GM23338 (cell line): ENCODE data around the gene RNASE8. TPM values are rescaled to one million over a fixed set of nuclear protein-coding genes. Genes with fewer than 3 reads are reported as not detected.

Experiments used
- ATAC-seq: fragments of 200-7000 bp; cut with Tn5 transposase; 3 replicates; pipeline ENCODE4 v1.9.1; 2020
- DNase-seq: peaks from one replicate; pipeline ENCODE4 v3.0.0-alpha.2; 2015; ENCODE audit warnings: low spot score
- H2AFZ ChIP-seq: fragments of 200-600 bp; sonication (generic); 2 replicates; pipeline ENCODE4 v1.8.0; 2016; ENCODE audit warnings: antibody characterized with exemption, mild to moderate bottlenecking, moderate library complexity
- H3F3A ChIP-seq: fragments of 200-600 bp; sonication (generic); replicated peaks from 2 replicates; pipeline ENCODE4 v1.8.0; 2017; ENCODE audit warnings: antibody characterized with exemption, mixed run types, low read depth
- H3K27ac ChIP-seq: fragments of 200-600 bp; sonication (generic); 2 replicates; pipeline ENCODE4 v1.6.1; 2016; ENCODE audit warnings: low read depth
- H3K27me3 ChIP-seq: fragments of 200-600 bp; sonication (generic); 2 replicates; pipeline ENCODE4 v1.8.0; 2016; ENCODE audit warnings: mild to moderate bottlenecking, mixed run types, moderate library complexity; ENCODE audit not compliant: insufficient read depth
- H3K36me3 ChIP-seq: fragments of 200-600 bp; sonication (generic); 2 replicates; pipeline ENCODE4 v1.8.0; 2016; ENCODE audit warnings: mild to moderate bottlenecking; ENCODE audit not compliant: insufficient read depth
- H3K4me1 ChIP-seq: fragments of 200-600 bp; sonication (generic); 2 replicates; pipeline ENCODE4 v1.8.0; 2016; ENCODE audit warnings: mild to moderate bottlenecking, moderate library complexity; ENCODE audit not compliant: insufficient read depth
- H3K4me2 ChIP-seq: fragments of 200-600 bp; sonication (generic); 2 replicates; pipeline ENCODE4 v1.7.1; 2017; ENCODE audit warnings: mixed run types
- H3K4me3 ChIP-seq: fragments of 200-600 bp; sonication (generic); 2 replicates; pipeline ENCODE4 v1.6.1; 2016; ENCODE audit warnings: mixed run types
- H3K79me2 ChIP-seq: fragments of 200-600 bp; sonication (generic); replicated peaks from 2 replicates; pipeline ENCODE4 v1.8.0; 2017; ENCODE audit warnings: mild to moderate bottlenecking; ENCODE audit not compliant: insufficient read depth
- H3K9me2 ChIP-seq: fragments of 200-600 bp; sonication (generic); 2 replicates; pipeline ENCODE4 v1.8.0; 2017; ENCODE audit not compliant: insufficient read depth
- H4K20me1 ChIP-seq: fragments of 200-600 bp; sonication (generic); replicated peaks from 2 replicates; pipeline ENCODE4 v1.8.0; 2017; ENCODE audit warnings: mild to moderate bottlenecking; ENCODE audit not compliant: insufficient read depth
- H3K27ac Mint-ChIP-seq: 2 replicates; pipeline ENCODE4 v1.8.0; 2020; ENCODE audit warnings: inconsistent platforms, mild to moderate bottlenecking, moderate library complexity, mixed read lengths
- H3K27me3 Mint-ChIP-seq: 3 replicates; pipeline ENCODE4 v1.8.0; 2022; ENCODE audit warnings: low read depth, mild to moderate bottlenecking, moderate library complexity, mixed read lengths, inconsistent platforms; ENCODE audit not compliant: insufficient read depth, poor library complexity
- H3K36me3 Mint-ChIP-seq: 3 replicates; pipeline ENCODE4 v1.8.0; 2021; ENCODE audit warnings: low read depth, mild to moderate bottlenecking, inconsistent platforms, moderate library complexity, mixed read lengths
- H3K4me1 Mint-ChIP-seq: 3 replicates; pipeline ENCODE4 v1.8.0; 2020; ENCODE audit warnings: mild to moderate bottlenecking, inconsistent platforms, mixed read lengths
- H3K4me3 Mint-ChIP-seq: 3 replicates; pipeline ENCODE4 v1.8.0; 2021; ENCODE audit warnings: moderate library complexity, mild to moderate bottlenecking, inconsistent platforms, mixed read lengths
- H3K9me3 Mint-ChIP-seq: 3 replicates; pipeline ENCODE4 v1.8.0; 2020; ENCODE audit warnings: moderate library complexity, mild to moderate bottlenecking, inconsistent platforms, mixed read lengths
- CREB1 ChIP-seq: fragments of 250-450 bp; sonication (Bioruptor Pico); IDR thresholded peaks from 2 replicates; pipeline ENCODE4 v1.5.0; 2020; ENCODE audit warnings: low read depth, mild to moderate bottlenecking, moderate library complexity
- CTCF ChIP-seq, 2 experiments: fragments of 200-600 bp in 1 of 2; sonication (generic) in 1 of 2; conservative IDR thresholded peaks; 2 replicates each; pipeline versions ENCODE4 v1.5.1 to v1.6.1; 2016 to 2017; ENCODE audit warnings: antibody characterized with exemption in 2 of 2, low read depth in 2 of 2, mild to moderate bottlenecking in 2 of 2, moderate library complexity in 1 of 2
- ETS1 ChIP-seq: IDR thresholded peaks from 2 replicates; pipeline ENCODE4 v1.6.1; 2016; ENCODE audit warnings: antibody characterized with exemption
- EZH2phosphoT487 ChIP-seq: fragments of 200-600 bp; sonication (generic); IDR thresholded peaks from one replicate; pipeline ENCODE4 v1.8.1; 2018; ENCODE audit warnings: antibody characterized with exemption; ENCODE audit not compliant: unreplicated experiment
- JUNB ChIP-seq: IDR thresholded peaks from one replicate; pipeline ENCODE4 v1.6.1; 2016; ENCODE audit warnings: antibody characterized with exemption; ENCODE audit not compliant: unreplicated experiment
- POLR2AphosphoS5 ChIP-seq: IDR thresholded peaks from 2 replicates; pipeline ENCODE4 v1.6.1; 2016; ENCODE audit warnings: antibody characterized with exemption, low read depth
- REST ChIP-seq: IDR thresholded peaks from one replicate; pipeline ENCODE4 v1.6.1; 2018; ENCODE audit warnings: antibody characterized with exemption; ENCODE audit not compliant: unreplicated experiment
- ZNF114 ChIP-seq: fragments of 250-450 bp; sonication (Bioruptor Pico); IDR thresholded peaks from 2 replicates; pipeline ENCODE4 v1.5.0; 2020; ENCODE audit warnings: mild to moderate bottlenecking, moderate library complexity
- polyA plus RNA-seq: library from polyadenylated mRNA; unstranded; fragments of >200 nt; fragmentation: Nextera tagmentation; extraction: Ambion mirVana; gene quantifications from 2 replicates; pipeline ENCODE4 v1.2.1, GENCODE V29; 2016
- total RNA-seq: library from RNA; depleted of rRNA; stranded (reverse); fragments of >200 nt; shearing (Covaris generic); gene quantifications from 2 replicates; pipeline ENCODE4 v1.2.3, GENCODE V29; 2014

The RNASE8 gene
- total and polyA plus RNA-seq, 2 experiments from 2014 or later: not detected

GRCh38 chr14:21087294-21088091 lies 29.9 kb downstream of the RNASE8 start:
- peaks cover 22% of the 10 kb centered on the region for H4K20me1 ChIP-seq
- TF ChIP-seq CTCF (conservative IDR thresholded peaks at IDR 0.05; ENCODE audit: low read depth in 2 of 2) (no peak), EZH2phosphoT487 (no peak), JUNB (no peak), ZNF114 (CRISPR knock-in tag) (no peak), CREB1 (CRISPR knock-in tag) (0 out of 2 replicates have a peak, but pooled peaks have one; percentile 43), ETS1 (no peak)
- Mint-ChIP-seq H3K9me3 (peaks cover 4% of the 10 kb centered on the region; the same call in 2 of the 3 replicates), H3K4me1 (peaks cover 40% of the 10 kb centered on the region), H3K4me3 (no peak overlapping the region), H3K27ac (peak overlapping the region; percentile 78; the same call in 1 of the 2 replicates), H3K27me3 (peaks cover 34% of the 10 kb centered on the region), H3K36me3 (peaks cover 86% of the 10 kb centered on the region)
- H3K4me2 ChIP-seq: no peak overlapping the region
- ATAC-seq: peak; percentile 9
- H3F3A ChIP-seq: peaks cover 24% of the 10 kb centered on the region
- peaks cover 26% of the 10 kb centered on the region for H3K36me3 ChIP-seq
- H3K79me2 ChIP-seq: peaks cover 3% of the 10 kb centered on the region; the same call in 1 of the 2 replicates
- no peak overlapping the region for H3K4me3 ChIP-seq
- H3K27ac ChIP-seq: no peak overlapping the region
- peaks cover 12% of the 10 kb centered on the region; the same call in 1 of the 2 replicates for H3K4me1 ChIP-seq
- no peak overlapping the region for H2AFZ ChIP-seq
- peak; percentile 97 for DNase-seq
- no peaks in the 10 kb centered on the region for H3K9me2 ChIP-seq
- no peaks in the 10 kb centered on the region for H3K27me3 ChIP-seq

GRCh38 chr14:21088687-21089086 lies 31.1 kb downstream of the RNASE8 start:
- peaks cover 22% of the 10 kb centered on the region for H3K36me3 ChIP-seq
- H3K27me3 Mint-ChIP-seq: peaks cover 40% of the 10 kb centered on the region

More at GRCh38 chr14:21088687-21089086, 31.1 kb downstream of the RNASE8 start:
- peaks cover 8% of the 10 kb centered on the region for H3K79me2 ChIP-seq
- no peak for ATAC-seq
- no peak for DNase-seq
- no peaks in the 10 kb centered on the region for H3K9me2 ChIP-seq
- H3K4me3 ChIP-seq: no peak overlapping the region
- Mint-ChIP-seq H3K9me3 (peaks cover 11% of the 10 kb centered on the region; the same call in 2 of the 3 replicates), H3K4me1 (peaks cover 52% of the 10 kb centered on the region), H3K4me3 (no peak overlapping the region; the same call in 2 of the 3 replicates), H3K36me3 (peaks cover 88% of the 10 kb centered on the region), H3K27ac (peak overlapping the region; percentile 84; the same call in 1 of the 2 replicates)
- H3K4me1 ChIP-seq: peaks cover 20% of the 10 kb centered on the region
- no peak overlapping the region for H3K27ac ChIP-seq
- H3F3A ChIP-seq: peaks cover 36% of the 10 kb centered on the region
- TF ChIP-seq POLR2AphosphoS5 (no peak), REST (no peak)
- peaks cover 22% of the 10 kb centered on the region for H4K20me1 ChIP-seq
- H2AFZ ChIP-seq: no peak overlapping the region
- H3K27me3 ChIP-seq: no peaks in the 10 kb centered on the region
- no peak overlapping the region for H3K4me2 ChIP-seq
